HepG2 (cell line): ENCODE results near the gene NPIPB9. TPM values are rescaled to one million over a fixed set of nuclear protein-coding genes. Genes with fewer than 3 reads are reported as not detected.
"Not testable (repeated sequence)": the region's sequence is repeated elsewhere in the genome, so short reads cannot be mapped to it uniquely, and the experiment has no call there.

Experiments used
- ATAC-seq: fragments of 200-7000 bp; cut with Tn5 transposase; 3 replicates; pipeline ENCODE4 v1.9.1; 2020; ENCODE audit warnings: mild to moderate bottlenecking, moderate library complexity
- BruUV-seq: library from RNA; stranded (reverse); fragments of 400-500 nt; replicated peaks from 2 replicates; lab custom pipeline; 2021; lab: Mats Ljungman, UMichigan
- CTCF ChIA-PET: fragments of 300-600 bp; formaldehyde crosslinking; extraction: SDS; loops from one replicate; lab custom pipeline; 2021; ENCODE audit warnings: low total read pairs, inconsistent platforms, low intra/inter-chr PET ratio; lab: Yijun Ruan, JAX
- POLR2A ChIA-PET: fragments of 350-600 bp; sonication (Branson Sonifier 250); formaldehyde crosslinking; loops from one replicate; lab custom pipeline; 2020; ENCODE audit warnings: antibody characterized with exemption, inconsistent platforms; lab: Yijun Ruan, JAX
- DNase-seq: peaks from one replicate; pipeline ENCODE4 v3.0.0-alpha.2; 2015; ENCODE audit warnings: low spot score
- FAIRE-seq: peaks from 3 replicates; lab custom pipeline; 2011; peaks lifted over from hg19 to GRCh38; lab: Jason Lieb, UNC
- H2AFZ ChIP-seq: one replicate; pipeline ENCODE4 v1.6.1; 2011; ENCODE audit warnings: low read length, inconsistent platforms
- H3K27ac ChIP-seq: fragments of 300-600 bp; 3 replicates; pipeline ENCODE4 v1.8.0; 2011; ENCODE audit warnings: mixed run types, mild to moderate bottlenecking, mixed read lengths, low read length, inconsistent platforms; ENCODE audit not compliant: insufficient read depth; ENCODE audit errors: extremely low read length
- H3K27me3 ChIP-seq, 2 experiments: fragments of 200-600 bp in 1 of 2; 2 replicates in 1 of 2; 3 replicates in 1 of 2; pipeline versions ENCODE4 v1.6.0 to v1.8.0; 2011; ENCODE audit warnings: low read length in 2 of 2, mild to moderate bottlenecking in 2 of 2, moderate library complexity in 2 of 2, inconsistent platforms in 1 of 2; ENCODE audit not compliant: insufficient read depth in 2 of 2, control insufficient read depth in 1 of 2
- H3K36me3 ChIP-seq, 2 experiments: fragments of 200-600 bp in 1 of 2; replicated peaks in 1 of 2; 2 replicates in 1 of 2; 3 replicates in 1 of 2; pipeline versions ENCODE4 v1.5.1 to v1.8.0; 2011; ENCODE audit warnings: low read length in 2 of 2, inconsistent platforms in 1 of 2; ENCODE audit not compliant: insufficient read depth in 2 of 2, control insufficient read depth in 1 of 2
- H3K4me1 ChIP-seq: 2 replicates; pipeline ENCODE4 v1.5.1; 2012; ENCODE audit warnings: low read length, inconsistent platforms; ENCODE audit not compliant: insufficient read depth
- H3K4me2 ChIP-seq: 2 replicates; pipeline ENCODE4 v1.6.0; 2011; ENCODE audit warnings: low read depth, low read length, inconsistent platforms
- H3K4me3 ChIP-seq, 3 experiments: fragments of 200-600 bp in 1 of 3; sonication (generic), shearing (Covaris generic) in 1 of 3; replicated peaks in 1 of 3; 2 replicates each; pipeline ENCODE4 v1.5.1; 2011 to 2016; ENCODE audit warnings: low read length in 3 of 3, inconsistent platforms in 2 of 3, low read depth in 2 of 3, mild to moderate bottlenecking in 2 of 3, control low read depth in 1 of 3, mixed read lengths in 1 of 3; ENCODE audit not compliant: insufficient read depth in 1 of 3
- H3K79me2 ChIP-seq: one replicate; pipeline ENCODE4 v1.6.1; 2011; ENCODE audit warnings: low read length, inconsistent platforms; ENCODE audit not compliant: insufficient read depth
- H3K9ac ChIP-seq: 2 replicates; pipeline ENCODE4 v1.6.0; 2011; ENCODE audit warnings: mild to moderate bottlenecking, low read depth, low read length, inconsistent platforms; ENCODE audit not compliant: insufficient read depth
- H3K9me3 ChIP-seq: 2 replicates; pipeline ENCODE4 v1.5.1; 2012; ENCODE audit warnings: mild to moderate bottlenecking, low read length
- H4K20me1 ChIP-seq: 2 replicates; pipeline ENCODE4 v1.6.0; 2011; ENCODE audit warnings: inconsistent platforms, mild to moderate bottlenecking, low read length, moderate library complexity; ENCODE audit not compliant: insufficient read depth
- KDM2A ChIP-seq: sonication (generic); formaldehyde crosslinking; IDR thresholded peaks from 2 replicates; pipeline ENCODE4 v1.4.0; 2020; ENCODE audit warnings: low read depth, missing genetic modification reagents, borderline replicate concordance
- WGBS: methylation state at CpG from one replicate; pipeline ENCODE4 v1.1.6; 2017; ENCODE audit warnings: low lambda C conversion rate; 5-methylcytosine and 5-hydroxymethylcytosine counted together
- in situ Hi-C: cut with HindIII; loops from 2 replicates; pipeline ENCODE4 v1.10.0; 2017; ENCODE audit warnings: low pct_unique_long_range_greater_than_20kb; ENCODE audit not compliant: extremely low pct_ligation_motif_present
- intact Hi-C: fragments of 100-400 bp; cut with micrococcal nuclease; formaldehyde crosslinking; loops from one replicate; pipeline ENCODE4 v1.10.0; 2022; ENCODE audit not compliant: unreplicated experiment
- polyA plus RNA-seq, 8 experiments: library from polyadenylated mRNA; depleted of rRNA in 3 of 8; stranded (reverse) in 7 of 8; unstranded in 1 of 8; fragments of >200 nt; fragmentation: Illumina TruSeq in 4 of 8; extraction: Trizol in 4 of 8; gene quantifications; 2 replicates each; pipeline versions ENCODE4 v1.2.1 to v1.2.3, GENCODE V29; 2011 to 2016; ENCODE audit warnings: low read depth in 4 of 8, missing spikeins in 1 of 8, mixed read lengths in 1 of 8; ENCODE audit not compliant: insufficient read depth in 1 of 8
- total RNA-seq, 5 experiments: library from RNA; depleted of rRNA; stranded (reverse); fragments of >200 nt; fragmentation: Illumina TruSeq; extraction: Trizol; gene quantifications; 2 replicates each; pipeline ENCODE4 v1.2.3, GENCODE V29; 2016; ENCODE audit warnings: low read depth in 1 of 5

The NPIPB9 gene
- total and polyA plus RNA-seq, 2 of the 13 experiments (the other 11 are each of a cell fraction or from before 2014, with no cell fraction given) = 0.77 to 1.0 TPM

DNA sequence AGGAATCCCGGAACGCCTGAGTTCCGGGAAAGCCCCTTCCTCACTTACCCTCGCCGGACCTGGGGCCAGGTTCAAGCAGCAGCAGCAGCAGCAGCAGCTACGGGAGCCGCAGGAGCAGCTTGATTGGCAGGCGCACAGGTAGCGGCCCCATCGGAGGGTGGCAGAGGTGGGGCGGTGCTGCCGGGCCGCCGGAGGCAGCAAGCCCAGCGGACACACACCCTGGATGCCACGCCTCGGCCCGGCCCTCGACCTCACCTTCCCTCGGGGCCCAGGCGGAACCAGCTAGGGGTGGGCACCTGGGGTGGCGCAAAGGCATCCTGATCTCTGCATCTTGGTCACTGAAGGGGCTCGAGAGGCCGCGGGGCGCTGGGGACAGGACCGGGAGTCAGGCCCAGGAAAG is 11.0 kb upstream of the NPIPB9 start:
- peak; percentile 36 for ATAC-seq
- in situ Hi-C loops, intact Hi-C loops: not testable (repeated sequence)

GRCh38 chr16:28741295-28741694 is 10.3 kb upstream of the NPIPB9 start:
- H4K20me1 ChIP-seq, H3K36me3 ChIP-seq, H3K4me2 ChIP-seq, H3K27me3 ChIP-seq, BruUV-seq, H3K4me1 ChIP-seq, intact Hi-C loops, FAIRE-seq, H2AFZ ChIP-seq, H3K9me3 ChIP-seq, POLR2A ChIA-PET, H3K4me3 ChIP-seq, in situ Hi-C loops, H3K79me2 ChIP-seq, H3K9ac ChIP-seq, H3K27ac ChIP-seq, CTCF ChIA-PET, DNase-seq: not testable (repeated sequence)
- peak; percentile 25 for ATAC-seq
- 89% methylated on average over 5 of the region's 9 CpGs for WGBS

More for the DNA sequence above, 11.0 kb upstream of the NPIPB9 start:
- H3K4me2 ChIP-seq, H3K27ac ChIP-seq, POLR2A ChIA-PET, BruUV-seq, DNase-seq, H3K9me3 ChIP-seq, FAIRE-seq, H2AFZ ChIP-seq, H3K4me1 ChIP-seq, H3K27me3 ChIP-seq, H3K79me2 ChIP-seq, H3K4me3 ChIP-seq, H3K9ac ChIP-seq, H3K36me3 ChIP-seq, H4K20me1 ChIP-seq, CTCF ChIA-PET: not testable (repeated sequence)
- peak; percentile 54; the same call in 1 of the 2 replicates for TF ChIP-seq KDM2A (CRISPR knock-in tag)
- no CpG with 5 or more reads among the region's 27 CpGs for WGBS

DNA sequence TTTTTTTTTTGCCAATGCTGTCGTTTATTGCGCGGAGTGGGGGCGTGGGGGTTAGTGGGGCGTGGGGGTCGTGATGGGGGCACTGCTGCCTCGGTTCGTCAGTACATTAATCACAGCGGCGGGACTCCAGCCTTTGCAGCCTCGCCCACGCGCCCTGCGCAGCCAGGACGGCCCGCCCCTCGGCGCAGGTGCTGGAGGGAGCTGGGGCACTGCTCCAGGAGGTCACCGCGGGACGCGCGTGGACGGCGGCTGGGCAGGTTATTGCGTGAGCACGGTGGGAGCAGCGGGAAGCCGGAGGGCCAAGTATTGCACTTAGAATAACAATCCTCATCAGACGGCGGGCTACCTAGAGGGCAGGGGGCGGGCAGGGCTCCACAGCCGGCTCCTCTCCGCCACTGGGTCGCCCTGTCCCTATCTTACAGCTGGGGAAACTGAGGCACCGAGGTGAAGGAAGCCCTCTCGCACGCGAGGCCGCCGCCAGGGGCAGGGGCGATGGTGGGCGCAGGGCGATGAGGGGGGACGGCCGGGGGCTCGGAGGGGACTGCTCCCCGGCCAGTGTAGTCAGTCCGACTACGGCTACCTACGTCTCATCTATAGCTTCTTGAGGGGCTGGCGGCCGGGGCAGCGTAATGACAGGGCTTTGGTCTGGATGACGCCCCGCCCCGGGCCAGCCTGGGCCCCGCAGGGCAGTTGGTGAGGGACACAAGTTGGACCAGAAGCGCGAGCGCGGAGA is 4.8 kb upstream of the NPIPB9 start:
- ATAC-seq, H3K9me3 ChIP-seq, H3K4me2 ChIP-seq, H3K79me2 ChIP-seq, intact Hi-C loops, H3K9ac ChIP-seq, CTCF ChIA-PET, DNase-seq, BruUV-seq, H3K4me3 ChIP-seq, H2AFZ ChIP-seq, H3K36me3 ChIP-seq, POLR2A ChIA-PET, in situ Hi-C loops, H3K27ac ChIP-seq, FAIRE-seq, H3K4me1 ChIP-seq, H4K20me1 ChIP-seq, H3K27me3 ChIP-seq: not testable (repeated sequence)
- 81% methylated on average over 25 of the region's 62 CpGs for WGBS
